ENCODE results near the gene FOXL3. TPM values are rescaled to one million over a fixed set of nuclear protein-coding genes. Genes with fewer than 3 reads are reported as not detected.
"Not testable (repeated sequence)": the region's sequence is repeated elsewhere in the genome, so short reads cannot be mapped to it uniquely, and the experiment has no call there.

Gene FOXL3
- total RNA-seq, 1 donor from 2014 or later = not detected

DNA sequence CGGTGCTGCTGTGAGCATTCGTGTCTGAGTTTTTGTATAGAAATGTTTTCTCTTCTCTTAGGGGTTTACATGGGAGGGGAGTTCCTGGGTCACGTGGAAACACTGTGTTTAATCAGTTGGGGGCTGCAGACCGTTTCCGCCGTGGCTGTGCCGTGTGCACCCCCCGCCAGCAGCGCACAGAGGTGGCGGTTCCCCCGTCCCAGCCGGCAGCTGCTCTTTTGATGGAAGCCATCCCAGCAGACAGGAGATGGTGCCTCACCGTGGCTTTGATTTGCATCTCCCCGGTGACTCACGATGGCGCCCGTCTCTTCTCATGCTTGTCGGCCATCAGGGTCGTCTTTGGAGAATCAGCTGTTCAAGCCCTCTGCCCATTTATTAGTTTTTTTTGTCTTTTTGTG, 34.9 kb upstream of the FOXL3 start:
- no peak for DNase-seq

DNA sequence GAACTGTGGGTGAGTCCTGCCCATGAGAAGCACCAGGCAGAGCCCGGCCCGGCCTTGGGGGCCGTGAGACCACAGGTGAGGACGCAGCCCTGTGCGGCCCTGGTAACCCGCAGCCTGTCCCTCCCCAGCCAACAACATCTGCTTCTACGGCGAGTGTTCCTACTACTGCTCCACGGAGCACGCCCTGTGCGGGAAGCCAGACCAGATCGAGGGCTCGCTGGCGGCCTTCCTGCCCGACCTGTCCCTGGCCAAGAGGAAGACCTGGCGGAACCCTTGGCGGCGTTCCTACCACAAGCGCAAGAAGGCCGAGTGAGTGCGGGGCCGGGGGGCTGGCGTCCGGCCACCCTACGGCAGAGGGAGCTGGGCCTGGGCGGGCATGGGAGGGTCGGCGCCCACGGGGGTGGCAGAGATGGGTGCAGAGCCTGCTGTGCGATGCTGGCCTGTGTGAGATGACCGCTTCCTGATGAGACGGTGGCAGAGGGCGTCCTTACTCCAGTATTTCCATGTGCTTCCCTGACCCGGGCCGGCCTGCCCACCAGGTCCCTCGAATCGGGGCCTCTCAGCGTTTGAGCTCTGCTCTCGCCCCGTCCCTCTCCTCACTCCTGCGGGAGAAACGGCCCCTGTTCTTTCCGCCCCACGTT, 34.1 kb upstream of the FOXL3 start:
- no peak for DNase-seq

DNA sequence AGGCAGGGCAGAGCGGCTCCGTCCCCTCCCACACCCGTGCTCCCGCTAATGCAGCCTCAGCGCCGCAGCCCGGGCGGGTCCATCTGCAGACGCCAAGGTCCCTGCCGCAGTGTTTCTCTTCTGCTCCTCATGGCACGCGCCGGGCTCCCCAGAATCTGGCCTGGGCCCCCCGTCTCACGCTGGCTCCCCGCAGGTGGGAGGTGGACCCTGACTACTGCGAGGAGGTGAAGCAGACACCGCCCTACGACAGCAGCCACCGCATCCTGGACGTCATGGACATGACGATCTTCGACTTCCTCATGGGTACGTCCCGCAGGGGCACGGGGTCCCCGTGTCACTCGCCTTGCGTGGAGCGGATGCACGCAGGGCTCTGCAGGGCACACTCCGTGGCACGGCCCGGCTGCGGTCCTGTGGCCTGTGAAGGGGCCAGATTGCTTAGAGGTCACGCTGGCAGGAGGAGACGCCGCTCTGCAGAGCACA, 33.5 kb upstream of the FOXL3 start:
- no peak for DNase-seq

DNA sequence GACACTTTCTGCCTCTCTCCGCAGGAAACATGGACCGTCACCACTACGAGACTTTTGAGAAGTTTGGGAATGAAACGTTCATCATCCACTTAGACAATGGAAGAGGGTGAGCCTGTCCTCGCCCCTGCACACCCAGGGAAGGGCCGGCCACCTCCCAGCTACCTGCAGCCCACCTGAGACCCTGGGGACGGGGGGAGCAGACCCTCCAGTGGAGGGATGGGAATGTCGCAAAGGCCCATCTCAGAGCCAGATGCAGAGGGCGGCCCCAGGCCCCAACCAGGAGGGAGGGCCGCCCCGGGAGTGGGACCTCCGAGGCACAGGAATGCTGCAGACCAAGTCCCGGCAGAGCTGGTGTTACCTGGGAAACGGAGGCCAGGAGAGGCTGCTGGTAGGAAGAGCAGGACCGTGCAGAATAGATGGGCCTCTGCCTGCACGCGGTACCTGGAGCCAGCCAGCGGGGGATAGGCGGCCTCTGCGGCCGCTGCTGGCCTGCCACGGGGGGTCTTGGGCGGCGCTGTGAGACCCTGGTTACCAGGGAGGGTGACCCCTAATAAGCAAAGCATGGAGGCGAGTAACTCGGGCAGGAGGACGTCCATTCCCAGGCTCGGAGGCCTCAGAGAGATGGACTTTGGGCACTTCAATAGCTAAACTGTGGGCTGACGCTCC, 32.9 kb upstream of the FOXL3 start:
- DNase-seq = no peak

DNA sequence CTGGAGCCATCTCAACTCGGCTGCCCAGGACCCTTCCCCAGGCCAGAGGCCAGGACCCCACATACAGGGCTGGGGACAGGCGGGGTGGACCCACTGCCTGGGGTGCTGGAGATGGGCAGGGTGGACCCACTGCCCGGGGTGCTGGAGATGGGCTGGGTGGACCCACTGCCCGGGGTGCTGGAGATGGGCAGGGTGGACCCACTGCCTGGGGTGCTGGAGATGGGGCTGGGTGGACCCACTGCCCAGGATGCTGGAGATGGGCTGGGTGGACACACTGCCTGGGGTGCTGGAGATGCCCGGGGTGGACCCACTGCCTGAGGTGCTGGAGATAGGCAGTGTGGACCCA, 32.4 kb upstream of the FOXL3 start:
- DNase-seq = no peak

DNA sequence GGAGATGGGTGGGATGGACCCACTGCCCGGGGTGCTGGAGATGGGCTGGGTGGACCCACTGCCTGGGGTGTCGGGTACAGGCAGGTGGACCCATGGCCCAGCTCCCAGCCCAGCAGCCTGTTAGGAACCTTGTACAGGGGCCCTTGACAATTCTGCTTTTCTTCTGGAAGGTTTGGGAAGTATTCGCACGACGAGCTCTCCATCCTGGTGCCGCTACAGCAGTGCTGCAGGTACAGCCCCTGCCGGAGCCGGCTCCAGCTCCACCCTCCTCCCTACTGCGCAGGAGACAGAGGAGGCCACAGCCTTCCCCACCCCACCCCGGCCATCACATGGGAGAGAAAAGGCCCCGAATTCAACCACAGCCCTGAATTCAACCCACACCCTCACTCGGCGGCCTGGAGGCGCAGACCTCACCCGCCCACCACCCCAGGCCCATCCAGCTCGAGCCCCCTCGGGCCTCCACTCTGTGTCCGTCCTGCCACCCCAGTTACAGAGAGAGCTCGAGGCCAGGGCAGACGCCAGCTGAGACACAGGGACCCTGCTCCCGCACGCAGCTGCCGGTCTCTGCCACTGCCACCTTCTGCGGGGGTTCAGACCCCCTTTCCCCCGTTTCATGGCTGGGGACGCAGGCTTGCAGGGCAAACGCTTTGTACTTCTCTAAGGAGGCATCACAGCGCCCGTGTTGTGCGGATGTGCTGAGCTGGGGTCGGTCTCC, 31.3 kb upstream of the FOXL3 start:
- DNase-seq = no peak

- DNase-seq = no peak
These were observed 30.8 kb upstream of the FOXL3 start for GRCh38 chr7:259191-259505.

DNA sequence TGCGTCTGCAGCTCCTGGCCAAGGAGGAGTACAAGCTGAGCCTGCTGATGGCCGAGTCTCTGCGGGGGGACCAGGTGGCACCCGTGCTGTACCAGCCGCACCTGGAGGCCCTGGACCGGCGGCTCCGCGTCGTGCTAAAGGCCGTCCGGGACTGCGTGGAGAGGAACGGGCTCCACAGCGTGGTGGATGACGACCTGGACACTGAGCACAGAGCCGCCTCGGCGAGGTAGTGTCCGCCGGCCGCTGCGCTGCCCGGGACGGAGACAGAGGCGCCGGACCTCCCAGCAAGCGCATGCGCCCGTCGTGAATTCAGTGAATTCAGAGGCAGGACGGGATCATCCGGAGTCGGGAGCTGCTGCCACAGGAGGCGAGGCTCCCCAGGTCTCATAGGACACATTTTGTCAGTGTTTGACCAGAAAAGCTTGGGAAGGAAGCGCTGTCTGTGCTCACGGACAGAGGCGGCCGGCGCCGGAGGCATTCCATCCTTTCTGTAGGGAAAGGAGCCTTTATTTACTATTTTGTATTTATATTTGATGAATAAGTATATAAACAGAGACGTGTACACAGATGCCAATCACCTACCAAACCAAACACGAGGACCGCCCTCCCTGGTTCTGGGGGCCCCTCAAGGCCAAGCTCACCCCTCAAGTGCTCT, 30.1 kb upstream of the FOXL3 start:
- no peak for DNase-seq

- no peak for DNase-seq
These were observed 29.3 kb upstream of the FOXL3 start for GRCh38 chr7:260441-261281.

- no peak for DNase-seq
These were observed 28.4 kb upstream of the FOXL3 start for GRCh38 chr7:261341-262250.

GRCh38 chr7:262251-262572, 27.8 kb upstream of the FOXL3 start:
- DNase-seq = no peak

DNA sequence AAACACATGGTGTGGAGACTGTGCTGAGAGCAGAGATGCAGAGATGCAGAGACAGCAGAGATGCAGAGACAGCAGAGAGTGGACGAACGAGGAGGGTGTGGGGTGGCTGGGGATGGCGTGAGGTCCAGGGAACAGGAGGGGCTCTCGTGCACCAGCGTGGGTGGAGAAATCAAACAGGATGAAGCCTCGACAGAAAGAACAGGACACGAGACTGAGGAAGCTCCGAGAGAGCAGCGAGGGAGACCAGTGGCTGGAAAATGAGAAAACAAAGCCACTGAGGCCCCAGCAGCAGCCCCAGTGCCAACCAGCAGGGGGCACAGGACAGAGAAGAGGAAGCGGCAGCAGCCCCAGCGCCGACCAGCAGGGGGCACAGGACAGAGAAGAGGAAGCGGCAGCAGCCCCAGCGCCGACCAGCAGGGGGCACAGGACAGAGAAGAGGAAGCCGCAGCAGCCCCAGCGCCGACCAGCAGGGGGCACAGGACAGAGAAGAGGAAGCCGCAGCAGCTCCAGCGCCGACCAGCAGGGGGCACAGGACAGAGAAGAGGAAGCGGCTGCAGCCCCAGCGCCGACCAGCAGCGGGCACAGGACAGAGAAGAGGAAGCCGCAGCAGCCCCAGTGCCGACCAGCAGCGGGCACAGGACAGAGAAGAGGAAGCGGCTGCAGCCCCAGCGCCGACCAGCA, 27.2 kb upstream of the FOXL3 start:
- not testable (repeated sequence) for DNase-seq

- not testable (repeated sequence) for DNase-seq
These were observed 26.3 kb upstream of the FOXL3 start for GRCh38 chr7:263483-264351.

DNA sequence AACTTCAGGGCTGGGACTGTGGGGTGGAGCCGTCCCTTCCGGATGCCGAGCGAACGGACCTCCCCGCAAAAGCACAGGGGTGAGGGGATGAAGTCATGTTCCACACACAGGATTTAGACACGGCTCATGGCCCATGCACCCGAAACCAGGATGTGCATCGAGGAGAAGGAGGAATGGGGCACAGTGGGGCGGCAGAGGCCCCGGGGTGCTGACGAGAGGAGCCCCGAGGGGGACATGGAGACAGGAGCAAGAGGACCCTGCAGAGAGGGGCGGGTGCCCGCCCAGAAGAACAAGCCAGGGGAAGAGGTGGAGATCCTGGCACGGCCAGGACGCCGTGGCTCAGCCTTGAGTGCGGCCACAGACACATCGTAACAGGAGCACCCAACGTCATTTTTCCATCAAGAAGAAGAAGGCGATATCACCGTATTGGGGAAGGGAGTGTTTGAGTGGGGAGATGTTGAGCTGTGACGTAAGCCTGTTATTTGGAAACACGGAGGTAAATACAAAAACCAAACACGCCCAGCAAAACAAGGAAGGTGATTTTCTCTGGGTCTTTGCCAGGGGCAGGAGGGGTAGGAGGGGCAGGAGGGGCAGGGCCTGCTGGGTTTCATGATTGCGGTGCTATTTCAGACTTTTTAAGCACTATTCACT, 25.3 kb upstream of the FOXL3 start:
- no peak for DNase-seq

GRCh38 chr7:265192-265997, 24.6 kb upstream of the FOXL3 start:
- no peak for DNase-seq

GRCh38 chr7:265998-266850, 23.7 kb upstream of the FOXL3 start:
- no peak for DNase-seq

All from occipital lobe (tissue), 2 donors.